Measurements from ENCODE around the gene GNG2. TPM values are rescaled to one million over a fixed set of nuclear protein-coding genes. Genes with fewer than 3 reads are reported as not detected.

GNG2 gene
- total RNA-seq, 1 donor from 2014 or later: 11.4 TPM

- no peaks in the 10 kb centered on the region for H3K27me3 ChIP-seq
- TF ChIP-seq CTCF (IDR thresholded peaks at IDR 0.05): no peak
- no peaks in the 10 kb centered on the region for H3K36me3 ChIP-seq
- intact Hi-C loops (cut with DNase I): no loop called here
- H3K4me1 ChIP-seq: no peaks in the 10 kb centered on the region
- H3K9me3 ChIP-seq: no peaks in the 10 kb centered on the region
- no peak overlapping the region for H3K4me3 ChIP-seq
- no peak overlapping the region for H3K27ac ChIP-seq
- no peak for DNase-seq (ENCODE audit: low spot score in 2 of 2)
Observed at GRCh38 chr14:51877810-51878209, 17.4 kb downstream of the GNG2 start.

- no peak for DNase-seq (ENCODE audit: low spot score in 2 of 2)
- Histone ChIP-seq H3K27ac (no peak overlapping the region), H3K4me1 (no peaks in the 10 kb centered on the region), H3K36me3 (no peaks in the 10 kb centered on the region), H3K9me3 (no peaks in the 10 kb centered on the region), H3K27me3 (no peaks in the 10 kb centered on the region), H3K4me3 (no peak overlapping the region)
- intact Hi-C loops (cut with DNase I): no loop called here
- TF ChIP-seq CTCF (IDR thresholded peaks at IDR 0.05): no peak
Observed at GRCh38 chr14:51879170-51879569, 18.8 kb downstream of the GNG2 start.

- no peak for DNase-seq (ENCODE audit: low spot score in 2 of 2)
- Histone ChIP-seq H3K9me3 (no peaks in the 10 kb centered on the region), H3K4me3 (no peak overlapping the region), H3K27ac (no peak overlapping the region), H3K27me3 (no peaks in the 10 kb centered on the region), H3K4me1 (no peaks in the 10 kb centered on the region), H3K36me3 (no peaks in the 10 kb centered on the region)
- TF ChIP-seq CTCF (IDR thresholded peaks at IDR 0.05): no peak
- intact Hi-C loops (cut with DNase I): no loop called here
Observed at GRCh38 chr14:51880835-51881580, 20.6 kb downstream of the GNG2 start.

GRCh38 chr14:51881636-51882035, 21.2 kb downstream of the GNG2 start:
- TF ChIP-seq CTCF (IDR thresholded peaks at IDR 0.05): no peak
- DNase-seq (ENCODE audit: low spot score in 2 of 2): no peak
- Histone ChIP-seq H3K27me3 (no peaks in the 10 kb centered on the region), H3K4me3 (no peak overlapping the region), H3K9me3 (no peaks in the 10 kb centered on the region), H3K36me3 (no peaks in the 10 kb centered on the region), H3K27ac (no peak overlapping the region), H3K4me1 (no peaks in the 10 kb centered on the region)
- intact Hi-C loops (cut with DNase I): no loop called here

GRCh38 chr14:51883232-51883631, 22.8 kb downstream of the GNG2 start:
- no peaks in the 10 kb centered on the region for H3K36me3 ChIP-seq
- no peak for TF ChIP-seq CTCF (IDR thresholded peaks at IDR 0.05)
- intact Hi-C loops (cut with DNase I): no loop called here
- H3K9me3 ChIP-seq: no peaks in the 10 kb centered on the region
- no peaks in the 10 kb centered on the region for H3K27me3 ChIP-seq
- H3K4me1 ChIP-seq: no peaks in the 10 kb centered on the region
- H3K27ac ChIP-seq: no peak overlapping the region
- no peak for DNase-seq (ENCODE audit: low spot score in 2 of 2)
- H3K4me3 ChIP-seq: no peak overlapping the region

Data from ascending aorta (tissue), 2 donors.